HG02642 (cell line): Measurements from ENCODE around the gene PPP1R12B.
"Not testable (repeated sequence)": the region's sequence is repeated elsewhere in the genome, so short reads cannot be mapped to it uniquely, and the experiment has no call there.

Source experiments
- ATAC-seq: cut with Tn5 transposase; IDR thresholded peaks from one replicate; pipeline ENCODE4 v1.9.1; 2021; ENCODE audit warnings: mild to moderate bottlenecking; ENCODE audit not compliant: unreplicated experiment, poor library complexity

The PPP1R12B gene

GRCh38 chr1:202434059-202434458, 85.6 kb downstream of the PPP1R12B start:
- no peak for ATAC-seq

GRCh38 chr1:202438393-202439174, 90.1 kb downstream of the PPP1R12B start:
- ATAC-seq = no peak

DNA sequence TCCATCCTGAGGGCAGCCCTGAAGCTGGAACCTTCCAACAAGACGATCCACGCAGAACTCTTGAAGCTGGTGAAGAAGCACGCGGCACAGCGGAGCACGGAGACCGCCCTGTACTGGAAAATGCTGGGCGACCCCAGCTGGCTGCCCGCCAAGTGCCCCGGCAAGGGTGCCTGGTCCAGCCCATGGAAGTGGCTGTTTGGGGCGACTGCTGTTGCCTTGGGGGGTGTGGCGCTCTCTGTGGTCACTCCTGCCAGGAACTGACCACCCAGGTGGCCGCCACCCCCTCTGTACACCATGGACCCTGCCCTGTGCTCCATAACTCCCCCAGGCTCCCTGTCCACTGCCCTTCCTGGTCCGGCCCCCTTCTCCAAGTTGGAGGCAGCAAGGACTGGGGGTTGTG, 90.8 kb downstream of the PPP1R12B start:
- no peak for ATAC-seq

DNA sequence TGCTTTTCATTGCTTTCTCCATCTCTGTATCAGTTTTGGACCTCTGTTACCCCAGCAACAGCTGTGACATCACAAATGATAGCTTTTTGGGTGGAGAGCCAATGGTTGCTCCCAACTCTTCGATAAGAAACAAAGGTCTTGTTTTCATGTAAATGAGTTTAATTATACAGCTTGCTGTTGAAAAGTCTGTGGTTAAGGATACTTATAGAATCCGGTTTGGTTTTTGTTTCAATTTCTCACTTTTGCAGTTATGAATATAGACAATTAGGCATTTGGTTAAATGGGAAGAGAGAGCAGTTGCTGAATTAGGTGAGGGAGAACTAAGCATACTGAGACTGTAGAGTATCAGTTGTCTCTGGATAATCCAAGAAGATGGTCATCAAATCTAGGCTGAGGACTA, 99.6 kb downstream of the PPP1R12B start:
- not testable (repeated sequence) for ATAC-seq

DNA sequence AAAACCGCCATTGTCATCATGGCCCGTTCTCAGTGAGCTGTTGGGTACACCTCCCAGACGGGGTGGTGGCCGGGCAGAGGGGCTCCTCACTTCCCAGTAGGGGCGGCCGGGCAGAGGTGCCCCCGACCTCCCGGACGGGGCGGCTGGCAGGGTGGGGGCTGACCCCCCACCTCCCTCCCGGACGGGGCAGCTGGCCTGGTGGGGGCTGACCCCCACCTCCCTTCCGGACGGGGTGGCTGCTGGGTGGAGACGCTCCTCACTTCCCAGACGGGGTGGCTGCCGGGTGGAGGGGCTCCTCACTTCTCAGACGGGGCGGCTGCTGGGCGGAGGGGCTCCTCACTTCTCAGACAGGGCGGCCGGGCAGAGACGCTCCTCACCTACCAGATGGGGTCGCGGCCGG, 103.1 kb downstream of the PPP1R12B start:
- not testable (repeated sequence) for ATAC-seq

DNA sequence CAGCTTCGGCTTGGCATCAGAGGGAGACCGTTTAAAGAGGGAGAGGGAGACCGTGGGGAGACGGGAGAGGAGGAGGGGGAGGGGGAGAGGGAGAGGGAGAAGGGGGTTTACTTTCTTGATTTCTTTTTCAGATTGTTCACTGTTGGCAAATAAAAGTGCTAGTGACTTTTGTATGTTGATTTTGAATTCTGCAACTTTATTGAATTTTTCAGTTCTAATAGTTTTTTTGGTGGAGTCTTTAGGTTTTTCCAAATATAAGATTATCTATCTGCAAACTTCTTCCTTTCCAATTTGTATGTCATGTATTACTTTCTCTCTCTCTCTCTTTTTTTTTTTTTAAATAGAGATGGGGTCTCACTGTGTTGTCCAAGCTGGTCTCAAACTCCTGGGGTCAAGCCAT, 104.0 kb downstream of the PPP1R12B start:
- no peak for ATAC-seq

- not testable (repeated sequence) for ATAC-seq
Measured at GRCh38 chr1:202456372-202457169, 108.1 kb downstream of the PPP1R12B start.

GRCh38 chr1:202458651-202459050, 110.2 kb downstream of the PPP1R12B start:
- not testable (repeated sequence) for ATAC-seq

DNA sequence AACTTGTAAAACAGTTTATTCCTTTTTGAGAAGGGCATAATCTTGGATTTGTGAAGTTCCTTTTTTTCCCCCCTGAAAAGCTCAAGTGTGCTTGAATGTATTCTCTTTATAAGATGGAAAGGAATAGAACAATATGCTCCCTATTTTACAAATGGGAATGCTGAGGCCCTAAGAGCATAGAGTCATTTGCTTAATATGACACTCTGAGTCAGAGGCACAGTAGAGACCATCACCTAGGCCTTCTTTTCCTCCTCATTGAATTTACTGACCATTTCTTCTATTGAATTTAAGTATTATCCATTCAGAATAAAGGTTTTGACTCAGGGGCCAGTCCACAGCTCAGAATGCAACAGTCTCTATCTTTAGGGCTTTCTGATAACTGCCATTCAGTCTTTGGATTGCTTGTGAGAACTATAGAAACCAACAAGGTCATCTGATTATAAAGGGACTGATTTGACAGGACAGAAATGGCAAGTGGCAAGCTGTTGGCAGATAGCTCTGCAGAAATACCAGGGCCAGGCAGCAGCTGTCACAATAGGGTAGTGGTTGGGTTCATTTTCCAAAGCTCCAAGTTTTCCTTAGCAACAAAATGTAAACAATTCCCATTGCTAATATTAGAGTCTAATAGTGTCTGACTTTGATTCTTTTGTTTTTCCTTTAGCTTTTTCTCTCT, 111.1 kb downstream of the PPP1R12B start:
- ATAC-seq = not testable (repeated sequence)

GRCh38 chr1:202460143-202460495, 111.6 kb downstream of the PPP1R12B start:
- ATAC-seq = not testable (repeated sequence)

GRCh38 chr1:202462342-202463076, 114.0 kb downstream of the PPP1R12B start:
- no peak for ATAC-seq

DNA sequence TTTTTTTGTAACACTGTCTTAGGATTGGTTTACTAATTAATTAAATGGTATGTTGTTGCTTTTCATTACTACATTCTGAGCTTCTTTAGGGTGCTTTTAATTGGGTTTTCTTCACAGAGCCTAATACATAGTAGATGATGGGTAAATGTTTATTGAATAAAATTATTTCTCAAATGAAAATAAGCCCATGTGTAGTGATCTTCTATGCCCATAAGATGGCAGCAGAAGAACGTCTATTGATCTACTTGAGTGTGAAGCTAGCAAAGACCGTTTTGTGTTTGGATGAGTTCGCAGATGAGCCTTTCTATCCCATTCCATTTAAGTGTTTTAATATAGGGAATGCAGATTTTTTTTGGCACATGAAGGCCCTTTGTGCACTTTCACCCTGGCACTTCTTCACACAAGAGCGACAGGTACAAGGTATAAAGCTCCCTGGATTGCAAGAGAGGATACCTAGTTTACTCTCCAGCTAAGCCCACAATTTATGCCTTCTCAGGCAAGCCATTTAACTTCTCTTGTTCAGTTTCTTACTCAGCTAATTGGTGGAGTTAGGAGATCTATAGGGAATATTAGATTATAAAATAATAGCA, 115.7 kb downstream of the PPP1R12B start:
- not testable (repeated sequence) for ATAC-seq

DNA sequence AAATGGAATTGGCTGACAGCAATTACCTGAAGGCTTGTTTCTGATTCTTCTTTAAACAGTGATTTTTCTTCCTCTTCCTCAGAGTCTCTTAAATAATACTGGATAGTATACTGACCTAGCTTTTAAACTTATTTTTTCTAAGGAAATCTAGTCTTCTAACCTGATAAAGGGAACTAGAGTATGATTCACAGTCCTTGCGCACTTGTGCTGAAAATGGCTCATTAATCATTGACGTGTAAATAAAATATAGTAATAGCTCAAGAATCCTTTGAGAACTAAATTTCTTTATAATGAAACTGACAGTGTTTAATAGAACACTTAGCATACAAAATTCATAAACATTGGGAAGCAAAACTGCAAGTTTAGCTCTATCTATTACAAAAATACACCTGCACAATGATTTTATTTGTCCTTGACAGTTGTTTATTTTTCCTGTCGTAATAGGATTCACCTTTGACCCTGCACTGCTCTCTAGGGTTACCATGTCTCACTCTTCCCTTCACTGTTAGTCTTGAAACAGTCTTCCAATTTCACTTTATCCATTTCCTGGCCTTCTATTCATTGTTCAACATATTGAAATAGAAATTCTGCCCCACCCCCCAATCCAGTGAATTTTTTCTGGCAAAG, 117.3 kb downstream of the PPP1R12B start:
- not testable (repeated sequence) for ATAC-seq

GRCh38 chr1:202466339-202466738, 117.8 kb downstream of the PPP1R12B start:
- not testable (repeated sequence) for ATAC-seq

DNA sequence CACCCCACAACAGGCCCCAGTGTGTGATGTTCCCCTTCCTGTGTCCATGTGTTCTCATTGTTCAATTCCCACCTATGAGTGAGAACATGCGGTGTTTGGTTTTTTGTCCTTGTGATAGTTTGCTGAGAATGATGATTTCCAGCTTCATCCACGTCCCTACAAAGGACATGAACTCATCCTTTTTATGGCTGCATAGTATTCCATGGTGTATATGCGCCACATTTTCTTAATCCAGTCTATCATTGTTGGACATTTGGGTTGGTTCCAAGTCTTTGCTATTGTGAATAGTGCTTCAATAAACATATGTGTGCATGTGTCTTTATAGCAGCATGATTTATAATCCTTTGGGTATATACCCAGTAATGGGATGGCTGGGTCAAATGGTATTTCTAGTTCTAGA, 118.9 kb downstream of the PPP1R12B start:
- not testable (repeated sequence) for ATAC-seq

- not testable (repeated sequence) for ATAC-seq
Measured at GRCh38 chr1:202468695-202469094, 120.2 kb downstream of the PPP1R12B start.

DNA sequence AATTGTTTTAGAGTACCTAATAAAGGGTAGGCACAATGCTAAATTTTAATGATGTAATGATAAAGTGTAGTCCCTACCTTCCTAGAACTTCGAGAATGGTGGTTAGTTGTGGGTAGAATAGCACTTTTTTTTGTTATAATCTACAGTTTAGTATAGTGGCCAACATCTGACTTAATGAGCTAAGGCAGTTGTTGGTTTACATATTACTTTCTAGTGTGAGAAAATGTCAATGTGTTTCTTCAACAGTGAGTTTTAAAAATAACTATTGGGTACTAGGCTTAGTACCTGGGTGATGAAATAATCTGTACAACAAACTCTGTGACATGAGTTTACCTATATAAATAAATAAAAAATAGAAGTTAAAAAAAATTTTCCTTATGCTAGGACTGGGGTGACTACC, 120.6 kb downstream of the PPP1R12B start:
- ATAC-seq = not testable (repeated sequence)

GRCh38 chr1:202471246-202471645, 122.7 kb downstream of the PPP1R12B start:
- ATAC-seq = no peak

- not testable (repeated sequence) for ATAC-seq
Measured at GRCh38 chr1:202472347-202473124, 124.0 kb downstream of the PPP1R12B start.
